HepG2 (cell line): ENCODE data around the gene ADAM8. TPM values are rescaled to one million over a fixed set of nuclear protein-coding genes. Genes with fewer than 3 reads are reported as not detected.

Experiments
- ATAC-seq: fragments of 200-7000 bp; cut with Tn5 transposase; 3 replicates; pipeline ENCODE4 v1.9.1; 2020; ENCODE audit warnings: mild to moderate bottlenecking, moderate library complexity
- BruUV-seq: library from RNA; stranded (reverse); fragments of 400-500 nt; replicated peaks from 2 replicates; lab custom pipeline; 2021; lab: Mats Ljungman, UMichigan
- CTCF ChIA-PET: fragments of 300-600 bp; formaldehyde crosslinking; extraction: SDS; loops from one replicate; lab custom pipeline; 2021; ENCODE audit warnings: low total read pairs, inconsistent platforms, low intra/inter-chr PET ratio; lab: Yijun Ruan, JAX
- POLR2A ChIA-PET: fragments of 350-600 bp; sonication (Branson Sonifier 250); formaldehyde crosslinking; loops from one replicate; lab custom pipeline; 2020; ENCODE audit warnings: antibody characterized with exemption, inconsistent platforms; lab: Yijun Ruan, JAX
- DNase-seq: peaks from one replicate; pipeline ENCODE4 v3.0.0-alpha.2; 2015; ENCODE audit warnings: low spot score
- FAIRE-seq: peaks from 3 replicates; lab custom pipeline; 2011; peaks lifted over from hg19 to GRCh38; lab: Jason Lieb, UNC
- H2AFZ ChIP-seq: one replicate; pipeline ENCODE4 v1.6.1; 2011; ENCODE audit warnings: low read length, inconsistent platforms
- H3K27ac ChIP-seq: fragments of 300-600 bp; 3 replicates; pipeline ENCODE4 v1.8.0; 2011; ENCODE audit warnings: mixed run types, mild to moderate bottlenecking, mixed read lengths, low read length, inconsistent platforms; ENCODE audit not compliant: insufficient read depth; ENCODE audit errors: extremely low read length
- H3K27me3 ChIP-seq, 2 experiments: fragments of 200-600 bp in 1 of 2; 2 replicates in 1 of 2; 3 replicates in 1 of 2; pipeline versions ENCODE4 v1.6.0 to v1.8.0; 2011; ENCODE audit warnings: low read length in 2 of 2, mild to moderate bottlenecking in 2 of 2, moderate library complexity in 2 of 2, inconsistent platforms in 1 of 2; ENCODE audit not compliant: insufficient read depth in 2 of 2, control insufficient read depth in 1 of 2
- H3K36me3 ChIP-seq, 2 experiments: fragments of 200-600 bp in 1 of 2; replicated peaks in 1 of 2; 2 replicates in 1 of 2; 3 replicates in 1 of 2; pipeline versions ENCODE4 v1.5.1 to v1.8.0; 2011; ENCODE audit warnings: low read length in 2 of 2, inconsistent platforms in 1 of 2; ENCODE audit not compliant: insufficient read depth in 2 of 2, control insufficient read depth in 1 of 2
- H3K4me1 ChIP-seq: 2 replicates; pipeline ENCODE4 v1.5.1; 2012; ENCODE audit warnings: low read length, inconsistent platforms; ENCODE audit not compliant: insufficient read depth
- H3K4me2 ChIP-seq: 2 replicates; pipeline ENCODE4 v1.6.0; 2011; ENCODE audit warnings: low read depth, low read length, inconsistent platforms
- H3K4me3 ChIP-seq, 3 experiments: fragments of 200-600 bp in 1 of 3; sonication (generic), shearing (Covaris generic) in 1 of 3; replicated peaks in 1 of 3; 2 replicates each; pipeline ENCODE4 v1.5.1; 2011 to 2016; ENCODE audit warnings: low read length in 3 of 3, inconsistent platforms in 2 of 3, low read depth in 2 of 3, mild to moderate bottlenecking in 2 of 3, control low read depth in 1 of 3, mixed read lengths in 1 of 3; ENCODE audit not compliant: insufficient read depth in 1 of 3
- H3K79me2 ChIP-seq: one replicate; pipeline ENCODE4 v1.6.1; 2011; ENCODE audit warnings: low read length, inconsistent platforms; ENCODE audit not compliant: insufficient read depth
- H3K9ac ChIP-seq: 2 replicates; pipeline ENCODE4 v1.6.0; 2011; ENCODE audit warnings: mild to moderate bottlenecking, low read depth, low read length, inconsistent platforms; ENCODE audit not compliant: insufficient read depth
- H3K9me3 ChIP-seq: 2 replicates; pipeline ENCODE4 v1.5.1; 2012; ENCODE audit warnings: mild to moderate bottlenecking, low read length
- H4K20me1 ChIP-seq: 2 replicates; pipeline ENCODE4 v1.6.0; 2011; ENCODE audit warnings: inconsistent platforms, mild to moderate bottlenecking, low read length, moderate library complexity; ENCODE audit not compliant: insufficient read depth
- KAT8 ChIP-seq: IDR thresholded peaks from 2 replicates; pipeline ENCODE4 v1.6.1; 2016; ENCODE audit warnings: missing genetic modification reagents, missing compliant biosample characterization
- KLF12 ChIP-seq: sonication (generic); formaldehyde crosslinking; IDR thresholded peaks from 2 replicates; pipeline ENCODE4 v1.4.0; 2020; ENCODE audit warnings: missing genetic modification reagents, borderline replicate concordance
- NFE2L1 ChIP-seq: sonication (generic); formaldehyde crosslinking; IDR thresholded peaks from 2 replicates; pipeline ENCODE4 v1.4.0; 2020; ENCODE audit warnings: missing genetic modification reagents, mild to moderate bottlenecking, borderline replicate concordance
- RBM22 ChIP-seq: fragments of 200-400 bp; formaldehyde crosslinking; optimal IDR thresholded peaks from 2 replicates; pipeline ENCODE3; 2017; ENCODE audit warnings: mild to moderate bottlenecking, low read length, moderate library complexity
- RFX1 ChIP-seq: fragments of 450-650 bp; IDR thresholded peaks from 2 replicates; pipeline ENCODE4 v1.6.1; 2017
- SALL2 ChIP-seq: sonication (generic); formaldehyde crosslinking; IDR thresholded peaks from 2 replicates; pipeline ENCODE4 v1.8.1; 2023; ENCODE audit warnings: mild to moderate bottlenecking, missing genetic modification reagents, inconsistent platforms
- SMC3 ChIP-seq: IDR thresholded peaks from 2 replicates; pipeline ENCODE4 v1.6.1; 2011; ENCODE audit warnings: low read length, improper control_type of control experiment
- SNRNP70 ChIP-seq: fragments of 200-400 bp; formaldehyde crosslinking; IDR thresholded peaks from 2 replicates; pipeline ENCODE4 v1.6.1; 2017; ENCODE audit warnings: mild to moderate bottlenecking, low read depth, low read length, moderate library complexity
- STAG1 ChIP-seq: sonication (generic); formaldehyde crosslinking; IDR thresholded peaks from 2 replicates; pipeline ENCODE4 v1.4.0; 2020; ENCODE audit warnings: missing genetic modification reagents
- YY1 ChIP-seq: IDR thresholded peaks from 2 replicates; pipeline ENCODE4 v1.6.1; 2011; ENCODE audit warnings: low read length, low read depth, moderate library complexity, mild to moderate bottlenecking; ENCODE audit not compliant: insufficient read depth, insufficient replicate concordance
- ZMAT3 ChIP-seq: sonication (generic); formaldehyde crosslinking; conservative IDR thresholded peaks from 2 replicates; pipeline ENCODE4 v1.7.0; 2021; ENCODE audit warnings: missing genetic modification reagents
- ZNF138 ChIP-seq: sonication (generic); formaldehyde crosslinking; IDR thresholded peaks from 2 replicates; pipeline ENCODE4 v1.5.0; 2020; ENCODE audit warnings: mild to moderate bottlenecking, low read depth, missing genetic modification reagents
- ZNF670 ChIP-seq: sonication (generic); formaldehyde crosslinking; IDR thresholded peaks from 2 replicates; pipeline ENCODE4 v1.8.0; 2022; ENCODE audit warnings: mild to moderate bottlenecking, missing genetic modification reagents, borderline replicate concordance
- ZNF749 ChIP-seq: sonication (generic); formaldehyde crosslinking; IDR thresholded peaks from 2 replicates; pipeline ENCODE4 v1.8.0; 2022; ENCODE audit warnings: mild to moderate bottlenecking, missing genetic modification reagents, moderate library complexity, borderline replicate concordance
- WGBS: methylation state at CpG from one replicate; pipeline ENCODE4 v1.1.6; 2017; ENCODE audit warnings: low lambda C conversion rate; 5-methylcytosine and 5-hydroxymethylcytosine counted together
- in situ Hi-C: cut with HindIII; loops from 2 replicates; pipeline ENCODE4 v1.10.0; 2017; ENCODE audit warnings: low pct_unique_long_range_greater_than_20kb; ENCODE audit not compliant: extremely low pct_ligation_motif_present
- intact Hi-C: fragments of 100-400 bp; cut with micrococcal nuclease; formaldehyde crosslinking; loops from one replicate; pipeline ENCODE4 v1.10.0; 2022; ENCODE audit not compliant: unreplicated experiment
- polyA plus RNA-seq, 8 experiments: library from polyadenylated mRNA; depleted of rRNA in 3 of 8; stranded (reverse) in 7 of 8; unstranded in 1 of 8; fragments of >200 nt; fragmentation: Illumina TruSeq in 4 of 8; extraction: Trizol in 4 of 8; gene quantifications; 2 replicates each; pipeline versions ENCODE4 v1.2.1 to v1.2.3, GENCODE V29; 2011 to 2016; ENCODE audit warnings: low read depth in 4 of 8, missing spikeins in 1 of 8, mixed read lengths in 1 of 8; ENCODE audit not compliant: insufficient read depth in 1 of 8
- total RNA-seq, 5 experiments: library from RNA; depleted of rRNA; stranded (reverse); fragments of >200 nt; fragmentation: Illumina TruSeq; extraction: Trizol; gene quantifications; 2 replicates each; pipeline ENCODE4 v1.2.3, GENCODE V29; 2016; ENCODE audit warnings: low read depth in 1 of 5
- TF ChIP-seq, protein P1 (sequence below): IDR thresholded peaks from 2 replicates; pipeline ENCODE4 v1.6.1; 2016; ENCODE audit warnings: missing biosample characterization, missing genetic modification reagents, low read depth
- TF ChIP-seq, protein P2 (sequence below): IDR thresholded peaks from 2 replicates; pipeline ENCODE4 v1.6.1; 2018; ENCODE audit warnings: missing genetic modification reagents
- TF ChIP-seq, protein P3 (sequence below): sonication (generic); formaldehyde crosslinking; IDR thresholded peaks from 2 replicates; pipeline ENCODE4 v1.4.0; 2020; ENCODE audit warnings: missing genetic modification reagents

The ADAM8 gene
- total and polyA plus RNA-seq, 2 of the 13 experiments (the other 11 are each of a cell fraction or from before 2014, with no cell fraction given) = 0.24 to 0.93 TPM

DNA sequence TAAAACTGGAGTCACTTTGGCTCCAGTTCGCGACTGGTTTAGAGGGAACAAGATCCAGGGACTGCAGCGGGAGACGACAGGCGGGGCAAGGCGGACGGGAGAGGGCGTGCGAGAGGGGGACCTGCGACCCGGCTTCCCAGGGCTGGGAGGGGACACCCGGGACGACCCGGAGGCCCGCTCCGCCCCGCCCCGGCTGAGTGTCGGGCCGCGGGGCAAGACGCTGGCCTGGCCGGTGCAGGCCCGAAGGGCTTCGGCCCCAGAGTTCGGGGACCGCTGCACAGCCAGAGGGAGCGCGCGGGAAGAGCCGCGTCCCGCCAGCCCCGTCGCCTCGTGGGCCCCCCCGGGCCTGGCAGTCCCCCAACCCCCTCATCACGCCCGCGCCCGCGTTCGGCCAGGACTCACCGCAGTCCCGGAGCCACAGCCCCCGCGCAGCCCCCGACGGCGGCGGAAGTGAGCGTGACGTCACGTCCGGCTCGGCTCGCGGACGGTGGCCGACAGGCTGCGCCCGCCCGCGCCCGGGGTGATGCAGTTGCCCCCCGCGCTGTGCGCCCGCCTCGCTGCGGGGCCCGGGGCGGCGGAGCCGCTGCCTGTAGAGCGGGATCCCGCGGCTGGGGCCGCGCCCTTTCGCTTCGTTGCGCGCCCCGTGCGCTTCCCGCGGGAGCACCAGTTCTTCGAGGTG is 31.9 kb upstream of the ADAM8 start, which contains the start of the genes TUBGCP2 and ZNF511 (continued):
- TF ChIP-seq, protein P1, sequence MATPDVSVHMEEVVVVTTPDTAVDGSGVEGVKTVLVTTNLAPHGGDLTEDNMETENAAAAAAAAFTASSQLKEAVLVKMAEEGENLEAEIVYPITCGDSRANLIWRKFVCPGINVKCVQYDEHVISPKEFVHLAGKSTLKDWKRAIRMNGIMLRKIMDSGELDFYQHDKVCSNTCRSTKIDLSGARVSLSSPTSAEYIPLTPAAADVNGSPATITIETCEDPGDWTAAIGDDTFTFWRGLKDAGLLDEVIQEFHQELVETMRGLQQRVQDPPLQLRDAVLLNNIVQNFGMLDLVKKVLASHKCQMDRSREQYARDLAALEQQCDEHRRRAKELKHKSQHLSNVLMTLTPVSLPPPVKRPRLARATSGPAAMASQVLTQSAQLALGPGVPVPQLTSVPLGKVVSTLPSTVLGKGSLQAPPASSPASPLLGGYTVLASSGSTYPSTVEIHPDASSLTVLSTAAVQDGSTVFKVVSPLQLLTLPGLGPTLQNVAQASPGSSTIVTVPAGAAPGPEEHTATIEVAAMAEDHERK (CRISPR knock-in tag) = no peak
- no peak for TF ChIP-seq SNRNP70
- TF ChIP-seq, all 625 proteins: peak for 116

DNA sequence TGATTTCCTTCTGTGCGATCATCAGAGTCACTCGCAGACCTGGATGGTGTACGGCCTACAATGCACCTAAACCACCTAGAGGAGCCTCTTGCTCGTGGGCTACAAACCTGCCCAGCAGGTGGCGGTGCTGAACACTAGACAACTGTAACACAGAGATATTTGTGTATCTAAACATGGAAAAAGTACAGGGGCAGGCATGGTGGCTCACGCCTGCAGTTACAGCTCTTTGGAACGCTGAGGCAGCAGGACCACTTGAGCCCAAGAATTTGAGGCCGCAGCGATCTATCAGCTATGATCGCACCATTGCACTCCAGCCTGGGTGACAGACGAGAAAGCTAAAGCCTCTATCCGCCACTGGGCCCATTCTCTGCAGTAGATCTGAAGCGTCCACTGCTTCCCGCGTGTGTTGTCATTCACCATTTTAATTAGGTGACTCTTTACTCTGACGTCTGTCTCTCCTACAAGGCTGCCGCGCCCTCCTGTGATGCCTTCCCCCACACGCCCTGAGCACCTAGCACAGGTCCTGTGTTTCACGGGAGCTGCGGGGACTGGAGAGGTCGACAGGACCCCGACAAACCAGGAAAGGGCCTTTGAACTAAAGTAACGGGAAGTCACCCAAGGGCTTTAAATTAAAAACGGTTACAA is 31.2 kb upstream of the ADAM8 start:
- in situ Hi-C loops = no loop called here
- peak; percentile 83 for DNase-seq
- POLR2A ChIA-PET = interaction anchor here (1.2 kb wide), 1 partner anchor 40 kb away, joined by 3 read pairs; no protein-coding TSS in a partner anchor
- peak; percentile 9; the same call in 1 of the 2 replicates for TF ChIP-seq SALL2 (CRISPR knock-in tag)
- peak; percentile 40; the same call in 1 of the 2 replicates for TF ChIP-seq RFX1
- TF ChIP-seq, protein P2, sequence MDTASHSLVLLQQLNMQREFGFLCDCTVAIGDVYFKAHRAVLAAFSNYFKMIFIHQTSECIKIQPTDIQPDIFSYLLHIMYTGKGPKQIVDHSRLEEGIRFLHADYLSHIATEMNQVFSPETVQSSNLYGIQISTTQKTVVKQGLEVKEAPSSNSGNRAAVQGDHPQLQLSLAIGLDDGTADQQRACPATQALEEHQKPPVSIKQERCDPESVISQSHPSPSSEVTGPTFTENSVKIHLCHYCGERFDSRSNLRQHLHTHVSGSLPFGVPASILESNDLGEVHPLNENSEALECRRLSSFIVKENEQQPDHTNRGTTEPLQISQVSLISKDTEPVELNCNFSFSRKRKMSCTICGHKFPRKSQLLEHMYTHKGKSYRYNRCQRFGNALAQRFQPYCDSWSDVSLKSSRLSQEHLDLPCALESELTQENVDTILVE (CRISPR knock-in tag) = no peak
- TF ChIP-seq YY1 = peak; percentile 48
- TF ChIP-seq ZNF670 (CRISPR knock-in tag) = 0 out of 2 replicates have a peak, but pooled peaks have one; percentile 39
- TF ChIP-seq SMC3 = peak; percentile 40; the same call in 1 of the 2 replicates
- peak; percentile 45; the same call in 1 of the 2 replicates for TF ChIP-seq ZMAT3 (CRISPR knock-in tag)
- 0 out of 2 replicates have a peak, but pooled peaks have one; percentile 14 for TF ChIP-seq ZNF749 (CRISPR knock-in tag)
- TF ChIP-seq STAG1 (CRISPR knock-in tag) = peak; percentile 44
- TF ChIP-seq RBM22 = no peak
- TF ChIP-seq ZNF138 (CRISPR knock-in tag) = no peak
- TF ChIP-seq NFE2L1 (CRISPR knock-in tag) = no peak
- peak; percentile 32; the same call in 1 of the 2 replicates for TF ChIP-seq KAT8 (CRISPR knock-in tag)
- TF ChIP-seq KLF12 (CRISPR knock-in tag) = peak; percentile 33; the same call in 1 of the 2 replicates
- TF ChIP-seq, protein P3, sequence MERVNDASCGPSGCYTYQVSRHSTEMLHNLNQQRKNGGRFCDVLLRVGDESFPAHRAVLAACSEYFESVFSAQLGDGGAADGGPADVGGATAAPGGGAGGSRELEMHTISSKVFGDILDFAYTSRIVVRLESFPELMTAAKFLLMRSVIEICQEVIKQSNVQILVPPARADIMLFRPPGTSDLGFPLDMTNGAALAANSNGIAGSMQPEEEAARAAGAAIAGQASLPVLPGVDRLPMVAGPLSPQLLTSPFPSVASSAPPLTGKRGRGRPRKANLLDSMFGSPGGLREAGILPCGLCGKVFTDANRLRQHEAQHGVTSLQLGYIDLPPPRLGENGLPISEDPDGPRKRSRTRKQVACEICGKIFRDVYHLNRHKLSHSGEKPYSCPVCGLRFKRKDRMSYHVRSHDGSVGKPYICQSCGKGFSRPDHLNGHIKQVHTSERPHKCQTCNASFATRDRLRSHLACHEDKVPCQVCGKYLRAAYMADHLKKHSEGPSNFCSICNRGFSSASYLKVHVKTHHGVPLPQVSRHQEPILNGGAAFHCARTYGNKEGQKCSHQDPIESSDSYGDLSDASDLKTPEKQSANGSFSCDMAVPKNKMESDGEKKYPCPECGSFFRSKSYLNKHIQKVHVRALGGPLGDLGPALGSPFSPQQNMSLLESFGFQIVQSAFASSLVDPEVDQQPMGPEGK (CRISPR knock-in tag) = 0 out of 2 replicates have a peak, but pooled peaks have one; percentile 26

More for the DNA sequence above, 31.2 kb upstream of the ADAM8 start:
- WGBS = 1% methylated on average over 22 of the region's 25 CpGs
- Histone ChIP-seq H3K4me2 (peak overlapping the region; percentile 85), H3K36me3 (peaks cover 15 to 36% of the 10 kb centered on the region in 2 experiments; a peak in 4 of 5 replicates), H3K27ac (peak overlapping the region; percentile 90), H3K79me2 (peaks cover 34% of the 10 kb centered on the region), H4K20me1 (peaks cover 9% of the 10 kb centered on the region), H3K4me3 (peak overlapping the region; percentile 86 to 96 (median 95)), H3K9me3 (no peaks in the 10 kb centered on the region), H3K27me3 (no peaks in the 10 kb centered on the region; a peak in 1 of 5 replicates), H3K4me1 (peaks cover 15% of the 10 kb centered on the region), H2AFZ (no peak overlapping the region), H3K9ac (peak overlapping the region; percentile 99)
- FAIRE-seq (peak; percentile 86), ATAC-seq (peak; percentile 74)
- CTCF ChIA-PET = interaction anchor here (1.4 kb wide), 1 partner anchor 11 kb away, joined by 5 read pairs; no protein-coding TSS in a partner anchor
- no TSS peak for BruUV-seq
- intact Hi-C loops = no loop called here
